ENCODE measurements around the gene ERFL.
A peak's percentile ranks its signal among the peaks of the same experiment; 100 is the strongest.
"Not testable (repeated sequence)": the region's sequence is repeated elsewhere in the genome, so short reads cannot be mapped to it uniquely, and the experiment has no call there.

The ERFL gene

GRCh38 chr19:41944336-41944735 is 16.1 kb upstream of the ERFL start:
- no peak for DNase-seq (ENCODE audit: extremely low read depth, low read depth)
- no peak overlapping the region for H3K4me3 ChIP-seq (replicated peaks; ENCODE audit: low read depth, low read length)
- TF ChIP-seq CTCF (IDR thresholded peaks at IDR 0.05; ENCODE audit: low read depth, low read length, missing control alignments), result no peak

- DNase-seq (ENCODE audit: extremely low read depth, low read depth), result no peak
- H3K4me3 ChIP-seq (replicated peaks; ENCODE audit: low read depth, low read length), result no peak overlapping the region
- TF ChIP-seq CTCF (IDR thresholded peaks at IDR 0.05; ENCODE audit: low read depth, low read length, missing control alignments), result no peak
Measured at GRCh38 chr19:41941410-41942202, 13.4 kb upstream of the ERFL start.

GRCh38 chr19:41940731-41941409 is 12.6 kb upstream of the ERFL start:
- DNase-seq (ENCODE audit: extremely low read depth, low read depth), result no peak
- no peak for TF ChIP-seq CTCF (IDR thresholded peaks at IDR 0.05; ENCODE audit: low read depth, low read length, missing control alignments)
- peak overlapping the region; percentile 41 for H3K4me3 ChIP-seq (replicated peaks; ENCODE audit: low read depth, low read length)

GRCh38 chr19:41939861-41940730 is 11.8 kb upstream of the ERFL start:
- DNase-seq (ENCODE audit: extremely low read depth, low read depth), result no peak
- TF ChIP-seq CTCF (IDR thresholded peaks at IDR 0.05; ENCODE audit: low read depth, low read length, missing control alignments), result no peak
- peak overlapping the region; percentile 41 for H3K4me3 ChIP-seq (replicated peaks; ENCODE audit: low read depth, low read length)

- DNase-seq (ENCODE audit: extremely low read depth, low read depth); H3K4me3 ChIP-seq (replicated peaks; ENCODE audit: low read depth, low read length): not testable (repeated sequence)
Measured at GRCh38 chr19:41939209-41939608, 11.0 kb upstream of the ERFL start.

- H3K4me3 ChIP-seq (replicated peaks; ENCODE audit: low read depth, low read length), result no peak overlapping the region
- no peak for TF ChIP-seq CTCF (IDR thresholded peaks at IDR 0.05; ENCODE audit: low read depth, low read length, missing control alignments)
- DNase-seq (ENCODE audit: extremely low read depth, low read depth), result no peak
Measured at GRCh38 chr19:41937525-41938468, 9.5 kb upstream of the ERFL start.
